H1 (cell line): ENCODE results near the gene INAFM2. TPM values are rescaled to one million over a fixed set of nuclear protein-coding genes. Genes with fewer than 3 reads are reported as not detected.

ENCODE experiments used
- ATF3 ChIP-seq: IDR thresholded peaks from 2 replicates; pipeline ENCODE4 v1.6.1; 2011; ENCODE audit warnings: low read depth, mild to moderate bottlenecking, low read length; ENCODE audit not compliant: insufficient read depth
- CHD2 ChIP-seq: IDR thresholded peaks from 2 replicates; pipeline ENCODE4 v1.6.1; 2012; ENCODE audit warnings: low read length, improper control_type of control experiment
- CREB1 ChIP-seq: IDR thresholded peaks from 2 replicates; pipeline ENCODE4 v1.6.1; 2012; ENCODE audit warnings: inconsistent platforms
- CTCF ChIP-seq, 3 experiments: IDR thresholded peaks; 1 replicate in 2 of 3; 2 replicates in 1 of 3; pipeline versions ENCODE4 v1.5.1 to v1.6.1; 2011; ENCODE audit warnings: low read length in 3 of 3, mild to moderate bottlenecking in 3 of 3, inconsistent platforms in 2 of 3, low read depth in 1 of 3, moderate library complexity in 1 of 3; ENCODE audit not compliant: insufficient read depth in 1 of 3; ENCODE audit errors: control extremely low read depth in 1 of 3
- GABPA ChIP-seq: IDR thresholded peaks from 2 replicates; pipeline ENCODE4 v1.6.1; 2011; ENCODE audit warnings: mild to moderate bottlenecking, low read length, moderate library complexity, borderline replicate concordance; ENCODE audit not compliant: insufficient read depth
- JUND ChIP-seq: IDR thresholded peaks from 2 replicates; pipeline ENCODE4 v1.6.1; 2011; ENCODE audit warnings: mild to moderate bottlenecking, improper control_type of control experiment, low read length
- KDM1A ChIP-seq: fragments of 200-600, 300-600 bp; sonication (generic); IDR thresholded peaks from 2 replicates; pipeline ENCODE4 v1.7.1; 2016; ENCODE audit warnings: mild to moderate bottlenecking, low read length, borderline replicate concordance
- MAX ChIP-seq: IDR thresholded peaks from 2 replicates; pipeline ENCODE4 v1.6.1; 2012; ENCODE audit warnings: inconsistent platforms
- POLR2A ChIP-seq, 2 experiments: IDR thresholded peaks; 1 replicate in 1 of 2; 2 replicates in 1 of 2; pipeline ENCODE4 v1.6.1; 2011; ENCODE audit warnings: low read depth in 2 of 2, low read length in 2 of 2, mild to moderate bottlenecking in 2 of 2; ENCODE audit errors: control extremely low read depth in 1 of 2
- POLR2AphosphoS5 ChIP-seq: IDR thresholded peaks from 2 replicates; pipeline ENCODE4 v1.6.1; 2011; ENCODE audit warnings: low read depth, low read length
- TAF7 ChIP-seq: optimal IDR thresholded peaks from 2 replicates; pipeline ENCODE3; 2011; ENCODE audit warnings: low read depth, mild to moderate bottlenecking, inconsistent platforms, low read length, moderate library complexity, borderline replicate concordance
- YY1 ChIP-seq: IDR thresholded peaks from 2 replicates; pipeline ENCODE4 v1.6.1; 2011; ENCODE audit warnings: low read depth, mild to moderate bottlenecking, low read length
- polyA plus RNA-seq, 7 experiments: library from polyadenylated mRNA; depleted of rRNA in 3 of 7; stranded (reverse) in 5 of 7; unstranded in 2 of 7; fragments of >200 nt in 5 of 7; fragments of 200-250 nt in 2 of 7; gene quantifications; 1 replicate in 5 of 7; 2 replicates in 1 of 7; 4 replicates in 1 of 7; pipeline versions ENCODE4 v1.2.1 to v1.2.3, GENCODE V29; 2011 to 2013; ENCODE audit warnings: missing spikeins in 2 of 7, mixed read lengths in 2 of 7
- total RNA-seq: library from RNA; stranded (reverse); fragmentation: NEBNext Ultra II Directional; extraction: Animal tissue kit (Norgen Biotek cat#: 25700); gene quantifications from 2 replicates; pipeline ENCODE4 v1.2.1, GENCODE V29; 2021

Gene INAFM2
- total and polyA plus RNA-seq, 2 of the 8 experiments (the other 6 are each of a cell fraction or from before 2014, with no cell fraction given) = 15.3 to 35.1 TPM

DNA sequence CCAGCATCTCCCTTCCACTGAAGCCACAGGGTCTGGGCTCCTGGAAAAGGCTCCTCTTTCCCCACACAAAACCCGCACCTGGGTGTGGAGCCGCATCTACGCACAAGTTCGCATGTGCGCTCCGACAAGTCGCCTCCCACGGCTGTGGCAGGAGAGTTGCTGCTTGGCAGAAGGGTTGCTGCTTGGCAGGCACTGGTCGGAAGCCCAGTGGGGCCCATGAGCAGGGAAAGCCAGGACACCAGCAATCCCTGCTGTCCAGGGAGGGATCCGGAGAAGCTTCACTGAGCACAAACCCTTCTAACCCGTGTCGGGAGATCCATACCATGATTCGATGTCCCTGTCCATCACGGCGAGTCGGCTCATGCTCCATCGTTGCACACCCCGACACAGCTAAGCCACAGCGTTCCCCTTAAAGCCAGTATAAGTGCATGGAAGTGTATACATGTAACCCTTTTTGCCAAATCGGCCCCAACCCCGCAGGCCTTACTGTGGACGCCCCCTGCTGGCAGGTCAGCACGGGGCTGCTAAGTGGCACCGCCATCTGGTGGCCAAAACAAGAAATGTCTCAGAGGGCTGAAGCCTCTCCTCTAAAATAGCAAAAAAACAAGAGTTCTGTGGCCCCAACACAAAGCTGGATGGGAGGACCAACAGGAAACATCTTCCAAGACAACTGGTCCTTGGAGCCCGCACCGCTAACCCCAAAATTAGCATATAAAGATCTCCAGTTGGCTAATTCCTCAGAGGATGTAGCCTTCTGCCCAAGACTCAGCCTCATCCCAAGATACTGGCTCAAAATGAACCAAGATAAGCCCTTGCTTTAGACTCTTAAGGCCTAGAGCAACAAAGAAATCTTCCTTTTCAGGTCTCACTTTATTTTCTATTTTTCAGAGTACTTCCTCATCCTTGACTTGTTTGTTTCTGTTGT lies 48.9 kb upstream of the INAFM2 start (continued):
- TF ChIP-seq GABPA (peak; percentile 55; the same call in 1 of the 2 replicates), MAX (peak; percentile 41; the same call in 1 of the 2 replicates), POLR2AphosphoS5 (no peak), CHD2 (0 out of 2 replicates have a peak, but pooled peaks have one; percentile 47), CREB1 (no peak), TAF7 (peak; percentile 69), KDM1A (no peak), ATF3 (peak; percentile 86), CTCF (IDR thresholded peaks at IDR 0.05; ENCODE audit: control extremely low read depth in 1 of 3, insufficient read depth in 1 of 3, low read depth in 1 of 3, low read length in 3 of 3) (peak; percentile 100), POLR2A (IDR thresholded peaks at IDR 0.05; ENCODE audit: control extremely low read depth in 1 of 2, low read depth in 2 of 2, low read length in 2 of 2) (no peak), YY1 (0 out of 2 replicates have a peak, but pooled peaks have one; percentile 62), JUND (peak; percentile 76; the same call in 1 of the 2 replicates)
